ENCODE measurements around the gene STUB1. TPM values are rescaled to one million over a fixed set of nuclear protein-coding genes. Genes with fewer than 3 reads are reported as not detected.

Gene STUB1
- total and polyA plus RNA-seq, 12 donors, result 121 to 339 (median 190) TPM

DNA sequence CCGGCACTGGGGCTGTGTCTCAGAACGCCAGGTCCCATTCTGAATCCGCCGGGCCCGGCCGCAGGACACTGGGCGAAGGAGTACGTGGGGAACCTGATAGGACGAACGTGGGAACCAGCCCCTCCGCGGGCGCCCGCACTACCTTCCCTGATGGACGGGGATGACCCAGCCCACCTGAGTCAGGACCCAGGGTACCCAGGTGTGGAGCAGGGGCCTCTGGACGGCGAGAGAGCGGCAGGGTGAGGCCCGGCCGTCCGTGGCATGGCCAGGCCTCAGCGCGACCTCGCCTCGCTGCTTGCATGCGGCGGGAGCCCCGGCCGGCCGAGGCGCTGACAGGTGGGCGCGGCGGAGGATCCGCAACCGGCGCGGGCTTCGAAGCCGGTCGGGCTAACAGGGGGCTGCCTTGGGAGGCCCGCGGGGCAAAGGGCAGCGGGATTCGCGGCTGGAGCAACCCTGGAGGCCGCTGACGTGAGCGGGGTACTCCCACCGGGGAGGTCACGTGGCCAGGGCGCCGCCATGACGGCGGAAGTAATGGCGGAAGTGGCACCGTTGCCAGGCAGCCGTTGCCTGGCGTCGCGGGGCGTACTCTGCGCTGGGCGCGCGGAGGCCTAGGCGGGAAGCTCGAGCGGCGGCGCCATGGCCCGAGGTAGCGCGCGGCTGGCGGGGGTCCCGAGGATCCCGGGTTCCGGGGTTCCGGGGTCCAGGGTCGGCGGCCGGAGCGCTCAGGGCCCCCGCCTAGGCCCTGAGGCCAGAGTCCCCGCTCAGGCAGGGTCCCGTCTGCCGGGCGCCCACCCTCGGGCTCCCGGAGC lies 31.2 kb upstream of the STUB1 start, which contains the start of gene WDR90:
Gene WDR90, plus strand, starts transcription at position 585 of the 809 bp plus-strand sequence. Its CDS starts 52 bp downstream, at position 637.
- intact Hi-C loops (cut with DNase I), result no loop called here
- WGBS, 4 donors, result 0 to 5% (median 3%) methylated on average over 12 to 91 of the region's 91 CpGs
- Histone ChIP-seq H3K36me3 (replicated peaks in 1 of 2) (no peaks in the 10 kb centered on the region), H3K9me3 (replicated peaks in 1 of 3) (no peaks in the 10 kb centered on the region), H3K27ac (peak within 1 kb of the TSS; percentile 68 to 95 (median 85)), H3K4me3 (peak within 1 kb of the TSS in 2 of 4 donors; percentile 33 to 64), H3K4me1 (replicated peaks in 1 of 2) (peaks cover 66 to 74% of the 10 kb centered on the region in 2 donors), H3K27me3 (no peaks in the 10 kb centered on the region)
- peak; percentile 40 to 57 for TF ChIP-seq POLR2A (IDR thresholded peaks at IDR 0.05)
- TF ChIP-seq, protein P1, sequence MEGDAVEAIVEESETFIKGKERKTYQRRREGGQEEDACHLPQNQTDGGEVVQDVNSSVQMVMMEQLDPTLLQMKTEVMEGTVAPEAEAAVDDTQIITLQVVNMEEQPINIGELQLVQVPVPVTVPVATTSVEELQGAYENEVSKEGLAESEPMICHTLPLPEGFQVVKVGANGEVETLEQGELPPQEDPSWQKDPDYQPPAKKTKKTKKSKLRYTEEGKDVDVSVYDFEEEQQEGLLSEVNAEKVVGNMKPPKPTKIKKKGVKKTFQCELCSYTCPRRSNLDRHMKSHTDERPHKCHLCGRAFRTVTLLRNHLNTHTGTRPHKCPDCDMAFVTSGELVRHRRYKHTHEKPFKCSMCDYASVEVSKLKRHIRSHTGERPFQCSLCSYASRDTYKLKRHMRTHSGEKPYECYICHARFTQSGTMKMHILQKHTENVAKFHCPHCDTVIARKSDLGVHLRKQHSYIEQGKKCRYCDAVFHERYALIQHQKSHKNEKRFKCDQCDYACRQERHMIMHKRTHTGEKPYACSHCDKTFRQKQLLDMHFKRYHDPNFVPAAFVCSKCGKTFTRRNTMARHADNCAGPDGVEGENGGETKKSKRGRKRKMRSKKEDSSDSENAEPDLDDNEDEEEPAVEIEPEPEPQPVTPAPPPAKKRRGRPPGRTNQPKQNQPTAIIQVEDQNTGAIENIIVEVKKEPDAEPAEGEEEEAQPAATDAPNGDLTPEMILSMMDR (IDR thresholded peaks at IDR 0.05), result no peak
- peak; percentile 93 to 96 (median 95) for DNase-seq

DNA sequence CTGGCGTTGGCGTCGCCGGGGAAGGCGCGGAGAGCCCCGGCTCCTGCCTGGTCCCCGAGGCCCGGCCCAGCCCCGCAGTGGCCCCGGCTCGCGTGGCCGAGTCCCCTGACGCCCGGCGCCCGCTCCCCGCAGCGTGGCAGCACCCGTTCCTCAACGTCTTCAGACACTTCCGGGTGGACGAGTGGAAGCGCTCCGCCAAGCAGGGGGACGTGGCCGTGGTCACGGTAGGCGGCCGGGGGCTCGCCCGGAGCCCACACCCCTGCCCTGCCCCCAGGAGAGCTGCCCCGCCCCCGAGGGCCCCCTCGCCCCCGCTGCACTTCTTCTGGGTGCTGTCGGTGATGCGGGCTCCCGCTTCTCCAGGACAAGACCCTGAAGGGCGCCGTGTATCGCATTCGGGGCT lies 30.6 kb upstream of the STUB1 start:
- Histone ChIP-seq H3K36me3 (replicated peaks in 1 of 2) (no peaks in the 10 kb centered on the region), H3K9me3 (replicated peaks in 1 of 3) (no peaks in the 10 kb centered on the region), H3K4me1 (replicated peaks in 1 of 2) (peaks cover 61 to 67% of the 10 kb centered on the region in 2 donors), H3K4me3 (peak overlapping the region in 2 of 4 donors; percentile 33 to 64), H3K27ac (peak overlapping the region in 3 of 5 donors; percentile 68 to 95 (median 92)), H3K27me3 (no peaks in the 10 kb centered on the region)
- 2 to 17% (median 4%) methylated on average over 8 to 44 of the region's 44 CpGs; no CpG with 5 or more reads in 1 of the 4 donors for WGBS, 4 donors
- TF ChIP-seq, protein P1 (IDR thresholded peaks at IDR 0.05), result no peak
- TF ChIP-seq POLR2A (IDR thresholded peaks at IDR 0.05), result no peak
- intact Hi-C loops (cut with DNase I), result no loop called here
- no peak for DNase-seq

DNA sequence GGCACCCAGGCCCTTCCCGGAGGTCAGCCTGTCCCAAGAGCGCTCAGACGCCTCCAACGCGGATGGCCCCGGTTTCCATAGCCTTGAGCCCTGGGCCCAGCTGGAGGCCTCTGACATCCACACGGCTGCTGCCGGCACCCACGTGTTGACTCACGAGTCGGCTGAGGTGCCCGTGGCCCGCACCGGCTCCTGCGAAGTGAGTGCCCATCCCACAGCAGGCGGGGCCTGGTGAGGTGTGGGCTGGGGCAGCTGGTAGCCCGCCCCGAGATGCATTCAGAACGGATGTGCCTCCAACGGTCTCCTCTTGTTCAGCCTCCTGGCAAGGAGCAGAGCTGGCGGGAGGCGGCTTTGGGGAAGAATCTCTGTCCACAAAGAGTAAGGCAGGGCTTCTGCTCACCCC lies 28.4 kb upstream of the STUB1 start:
- WGBS, 4 donors, result 47 to 74% (median 56%) methylated on average over 2 to 22 of the region's 22 CpGs

More for the DNA sequence above, 28.4 kb upstream of the STUB1 start:
- Histone ChIP-seq H3K36me3 (replicated peaks in 1 of 2) (peaks cover 0 to 5% of the 10 kb centered on the region in 2 donors), H3K27ac (peak overlapping the region; percentile 69 to 93 (median 74)), H3K9me3 (replicated peaks in 1 of 3) (no peaks in the 10 kb centered on the region), H3K4me1 (replicated peaks in 1 of 2) (peaks cover 40 to 45% of the 10 kb centered on the region in 2 donors), H3K4me3 (no peak overlapping the region), H3K27me3 (no peaks in the 10 kb centered on the region)
- TF ChIP-seq, protein P1 (IDR thresholded peaks at IDR 0.05), result no peak
- TF ChIP-seq POLR2A (IDR thresholded peaks at IDR 0.05), result peak; percentile 33 to 81
- DNase-seq, result peak; percentile 83 to 96 (median 93)
- intact Hi-C loops (cut with DNase I), result no loop called here

All from adrenal gland (tissue), 12 donors.